GM18508 (cell line): ENCODE results near the gene FCSK.
"Not testable (repeated sequence)": the region's sequence is repeated elsewhere in the genome, so short reads cannot be mapped to it uniquely, and the experiment has no call there.

Source experiments
- ATAC-seq: cut with Tn5 transposase; IDR thresholded peaks from one replicate; pipeline ENCODE4 v1.9.1; 2021; ENCODE audit warnings: moderate number of reproducible peaks; ENCODE audit not compliant: insufficient read depth, unreplicated experiment

FCSK gene

DNA sequence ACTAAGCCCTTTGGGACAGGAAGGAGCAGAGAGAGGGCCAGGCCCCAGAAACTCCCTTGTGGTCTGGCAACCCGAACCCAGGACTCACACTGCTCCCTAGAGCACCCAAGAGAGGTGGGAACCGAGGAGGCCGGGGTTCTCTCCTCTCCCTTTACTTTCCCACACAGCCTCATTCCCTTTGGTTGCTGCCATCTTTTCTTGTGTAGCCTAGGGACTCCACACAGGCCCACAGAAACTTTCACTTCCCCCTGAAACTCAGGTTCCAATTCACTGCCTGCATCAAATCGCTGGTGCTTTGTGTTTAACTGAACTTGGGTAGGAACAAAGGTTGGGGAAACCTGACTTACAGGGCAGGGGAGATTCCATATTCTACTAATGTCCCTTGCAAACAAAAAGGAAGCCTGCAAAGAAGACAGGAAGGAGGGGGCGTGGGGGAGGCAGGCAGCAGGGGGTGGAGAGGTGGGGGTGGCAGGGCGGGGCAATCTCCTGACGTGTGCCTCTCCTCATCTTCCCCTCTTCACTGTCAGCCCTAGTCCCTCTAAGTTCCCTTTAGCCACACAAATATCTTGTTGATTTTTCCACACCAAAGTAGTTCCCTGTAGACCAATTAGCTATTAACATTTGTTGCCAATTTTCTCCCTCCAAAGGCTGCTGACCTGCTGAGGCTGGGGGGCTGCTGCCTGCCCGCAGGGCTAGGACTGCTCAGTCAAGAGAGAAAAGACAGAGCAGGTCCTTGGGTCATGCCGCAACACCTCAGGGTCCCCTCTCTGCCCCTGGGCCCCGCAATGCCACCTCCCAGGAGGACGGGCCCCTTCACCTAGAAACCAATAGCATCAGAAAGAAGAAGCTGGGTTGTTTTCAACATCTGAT lies 23.5 kb upstream of the FCSK start:
- ATAC-seq, result no peak

DNA sequence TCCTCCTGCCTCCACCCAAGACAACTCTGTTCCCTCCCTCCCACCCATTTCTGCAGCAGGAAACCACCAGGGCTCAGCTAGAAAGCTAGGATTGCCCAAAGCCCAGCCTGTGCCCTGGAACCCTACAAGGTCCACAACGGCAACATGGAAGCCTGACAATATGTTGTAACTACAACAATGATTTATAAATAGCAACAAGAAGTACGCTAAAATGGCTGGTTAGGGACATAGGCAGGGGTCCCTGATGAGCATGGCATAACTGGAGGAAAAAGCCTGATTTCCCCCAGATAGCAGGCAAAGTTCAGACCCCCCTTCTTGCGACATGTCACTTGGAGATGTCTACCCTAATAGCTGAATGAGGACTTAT lies 22.1 kb upstream of the FCSK start:
- ATAC-seq, result no peak

DNA sequence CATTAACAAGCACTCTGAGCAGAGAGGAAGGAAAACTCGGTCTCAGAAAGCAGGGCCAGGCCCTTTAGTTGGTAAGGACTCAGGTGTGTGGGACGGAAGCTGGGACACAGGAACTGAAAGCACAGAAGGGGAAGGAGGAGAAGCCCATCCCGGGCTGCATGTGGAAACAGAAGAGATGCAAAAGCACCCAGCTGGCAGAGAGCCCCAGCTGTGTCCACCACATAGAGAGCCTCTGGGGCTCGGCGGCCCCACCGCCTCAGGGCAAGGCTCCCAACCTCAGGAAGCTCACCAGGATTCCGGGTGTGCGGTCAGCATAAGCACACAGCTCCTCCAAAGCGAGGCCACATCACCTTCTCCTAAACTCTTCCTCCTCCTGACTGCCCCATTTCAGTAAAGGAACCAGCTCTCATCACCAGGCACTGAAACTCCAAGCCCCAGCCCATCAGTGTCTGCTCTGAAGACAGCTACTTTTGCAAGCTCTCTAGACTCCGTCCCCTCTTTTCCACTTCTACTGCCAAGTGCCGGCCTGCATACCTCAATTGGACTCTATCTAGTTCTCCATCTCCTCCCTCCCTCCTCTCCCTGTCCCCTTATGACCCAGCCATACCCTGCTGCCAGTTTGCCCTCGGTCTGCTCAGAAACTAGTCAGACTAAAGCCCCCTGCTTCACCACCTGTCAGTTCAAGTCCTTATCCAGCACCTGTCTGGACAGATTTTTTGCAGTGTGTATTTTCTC lies 21.5 kb upstream of the FCSK start:
- ATAC-seq, result no peak

GRCh38 chr16:70433458-70434103 lies 20.8 kb upstream of the FCSK start:
- ATAC-seq, result no peak

DNA sequence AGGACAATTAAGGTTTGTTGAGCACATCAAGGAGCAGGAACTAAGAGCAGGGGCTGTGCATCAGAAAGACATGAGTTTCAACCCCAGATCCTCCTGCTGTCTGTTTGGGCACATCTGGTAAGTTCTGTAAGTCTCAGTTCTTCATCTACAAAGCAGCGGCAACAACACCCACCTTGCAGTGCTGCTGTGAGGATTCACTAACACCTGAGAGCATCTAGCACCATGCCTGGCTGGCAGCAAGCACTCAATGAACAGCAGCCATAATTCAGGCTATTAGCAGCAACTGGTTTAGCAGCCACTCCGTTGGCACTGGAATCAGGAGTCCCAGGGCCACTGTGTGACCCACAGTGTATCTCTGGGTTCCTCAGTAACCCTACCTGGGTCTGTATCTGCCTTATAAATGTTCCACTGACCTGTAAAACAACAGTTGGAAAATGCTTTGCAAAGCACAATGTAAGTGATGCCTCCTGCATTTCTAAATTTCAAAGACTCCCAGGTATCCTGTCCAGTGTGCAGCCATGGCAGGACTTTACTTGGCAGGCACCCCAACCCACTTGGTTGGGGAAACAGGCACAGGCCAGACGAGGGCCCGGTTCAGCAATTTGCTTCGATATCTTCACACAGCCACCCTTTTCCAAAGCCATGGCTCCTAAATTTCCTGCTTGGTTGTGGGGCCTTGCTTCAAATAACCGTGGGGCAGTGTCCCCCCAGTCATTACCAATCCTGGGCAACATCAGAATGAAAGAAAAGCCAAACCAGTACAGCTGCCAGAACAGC lies 19.7 kb upstream of the FCSK start:
- no peak for ATAC-seq

GRCh38 chr16:70437017-70437581 lies 17.3 kb upstream of the FCSK start:
- ATAC-seq, result no peak

DNA sequence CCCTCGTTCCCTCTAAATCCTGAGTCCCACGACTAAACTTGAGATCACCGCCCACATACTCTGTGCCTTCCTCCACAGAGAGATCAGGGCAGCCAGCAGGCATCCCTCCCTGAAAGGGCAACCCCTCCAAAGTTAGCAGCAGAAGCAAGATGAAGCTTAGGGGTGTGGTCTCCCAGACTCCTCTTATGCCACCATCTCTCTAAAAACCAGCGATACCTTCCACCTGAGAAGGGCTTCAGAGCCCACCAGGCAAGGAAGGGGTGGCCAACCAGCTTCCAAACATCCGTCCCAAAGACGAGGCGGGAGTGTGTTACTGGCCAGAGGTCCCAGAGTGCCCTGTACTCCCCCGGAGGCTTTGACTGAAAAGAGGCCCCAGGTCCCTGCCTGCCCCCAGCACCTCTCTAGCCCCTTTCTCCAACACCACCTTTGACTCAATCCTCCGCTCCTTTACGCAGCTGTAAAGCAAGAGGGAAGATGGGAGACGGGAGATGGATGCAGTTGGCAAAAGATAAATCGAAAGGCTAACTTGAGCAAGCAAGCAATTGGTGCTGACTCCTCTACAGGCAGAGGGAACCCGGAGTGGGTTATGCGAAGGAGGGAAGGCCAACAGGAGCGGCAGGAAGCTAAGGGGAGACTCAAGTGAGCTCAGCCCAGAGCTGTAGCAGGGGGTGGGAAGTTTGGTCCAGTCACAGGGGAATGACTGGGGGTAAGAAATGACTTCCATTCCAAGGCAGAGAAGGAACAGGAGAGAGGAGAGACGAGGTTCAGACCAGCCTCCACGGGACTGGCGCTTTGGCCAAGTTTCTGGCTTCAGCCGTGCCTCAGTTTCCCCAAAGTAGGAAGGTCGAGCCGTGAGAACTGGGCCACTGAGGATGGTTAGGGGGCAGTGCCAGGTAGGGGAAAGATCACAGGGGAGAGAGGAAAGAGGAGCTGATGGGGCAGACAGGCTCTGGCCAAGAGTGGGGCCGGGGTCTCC lies 16.5 kb upstream of the FCSK start:
- ATAC-seq, result no peak

- ATAC-seq, result no peak
These were observed 15.8 kb upstream of the FCSK start for GRCh38 chr16:70438585-70438968.

DNA sequence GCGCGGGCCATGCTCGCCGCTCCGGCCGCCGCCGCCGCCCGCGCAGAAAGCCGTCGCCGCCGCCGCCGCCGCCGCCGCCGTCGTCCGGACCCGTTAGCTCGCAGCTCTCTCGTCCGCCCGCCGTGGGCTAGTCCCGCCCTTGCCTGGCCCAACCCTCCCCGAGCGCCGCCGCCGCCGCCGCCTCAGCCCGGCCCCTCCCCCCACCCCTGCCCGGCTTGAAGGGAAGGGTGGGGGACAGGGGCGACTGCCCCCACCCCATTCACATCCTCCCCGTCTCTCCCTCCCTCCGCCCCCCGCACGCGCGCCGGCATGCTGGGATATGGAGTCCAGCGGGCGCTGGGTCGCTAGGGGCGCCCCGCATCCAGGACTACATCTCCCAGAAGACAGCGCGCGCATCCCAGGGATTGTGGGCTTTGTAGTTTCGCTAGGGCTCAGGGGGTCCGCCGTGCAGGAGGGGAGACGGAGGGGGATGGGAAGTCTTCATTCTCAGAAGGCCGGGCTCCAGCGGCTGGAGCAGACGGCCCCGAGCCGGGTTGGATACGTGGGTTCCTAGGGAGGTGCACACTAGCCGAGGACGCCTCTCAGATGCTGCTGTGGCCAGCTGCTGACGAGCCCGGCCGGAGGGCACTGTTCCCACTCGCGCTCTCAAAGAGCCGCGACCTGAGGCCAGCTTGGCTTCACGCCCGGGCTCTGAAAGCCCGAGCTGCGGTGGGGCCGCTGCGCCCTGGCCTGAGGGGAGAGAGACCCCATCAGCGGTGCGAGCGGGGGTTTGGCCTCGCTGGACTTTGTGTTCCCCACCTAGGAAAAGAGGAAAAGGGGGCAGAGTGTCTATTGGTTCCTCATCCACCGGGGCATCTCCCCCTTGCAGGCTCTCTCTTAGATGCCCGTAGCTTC lies 15.2 kb upstream of the FCSK start, which contains the start of gene ST3GAL2:
Gene ST3GAL2 (minus strand): TSS at position 132 of the 894 bp plus-strand sequence. CDS start 40,570 bp downstream, outside the sequence.
- ATAC-seq, result no peak

GRCh38 chr16:70440009-70440692 lies 14.2 kb upstream of the FCSK start:
- no peak for ATAC-seq

DNA sequence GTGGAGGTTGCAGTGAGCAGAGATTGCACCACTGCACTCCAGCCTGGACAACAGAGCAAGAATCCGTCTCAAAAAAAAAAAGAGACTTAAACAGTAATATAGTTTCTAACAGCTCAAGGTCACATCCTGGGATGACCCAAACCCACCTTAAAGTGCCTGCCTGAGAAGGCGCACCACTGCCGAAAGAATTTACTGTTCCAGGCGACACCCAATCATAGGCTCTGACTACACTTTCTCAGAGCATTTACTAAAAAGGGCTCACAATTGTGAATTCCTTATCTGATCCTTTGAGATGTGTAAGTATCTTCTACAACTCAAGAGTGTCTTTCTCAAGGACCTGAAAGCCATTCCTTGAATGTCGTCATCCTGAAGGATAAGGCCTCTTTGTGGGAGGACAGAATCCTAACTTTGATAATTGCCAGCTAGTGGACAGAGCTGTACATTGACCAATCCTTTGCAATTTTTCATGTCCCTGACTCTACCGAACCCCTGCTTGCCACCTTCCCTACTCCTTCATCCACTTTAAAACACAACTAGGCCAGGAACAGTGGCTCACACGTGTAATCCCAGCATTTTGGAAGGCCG lies 12.9 kb upstream of the FCSK start:
- ATAC-seq, result no peak

GRCh38 chr16:70442344-70442743 lies 12.1 kb upstream of the FCSK start:
- no peak for ATAC-seq

- ATAC-seq, result no peak
These were observed 9.9 kb upstream of the FCSK start for GRCh38 chr16:70444249-70445063.

DNA sequence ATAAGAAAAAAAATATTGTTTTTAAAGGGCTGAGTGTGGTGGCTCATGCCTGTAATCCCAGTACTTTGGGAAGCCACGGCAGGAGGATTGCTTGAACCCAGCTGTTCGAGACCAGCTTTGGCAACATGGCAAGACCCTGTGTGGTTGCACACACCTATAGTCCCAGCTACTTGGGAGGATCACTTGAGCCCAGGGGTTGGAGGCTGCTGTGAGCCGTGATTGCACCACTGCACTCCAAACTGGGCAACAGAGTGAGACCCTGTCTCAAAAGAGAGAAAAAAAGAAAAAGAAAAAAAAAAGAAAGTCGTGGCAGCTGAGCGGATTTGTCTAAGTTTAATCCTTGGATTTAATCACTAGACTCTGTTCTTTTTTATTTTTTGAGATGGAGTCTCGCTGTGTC lies 6.3 kb upstream of the FCSK start:
- ATAC-seq, result no peak

DNA sequence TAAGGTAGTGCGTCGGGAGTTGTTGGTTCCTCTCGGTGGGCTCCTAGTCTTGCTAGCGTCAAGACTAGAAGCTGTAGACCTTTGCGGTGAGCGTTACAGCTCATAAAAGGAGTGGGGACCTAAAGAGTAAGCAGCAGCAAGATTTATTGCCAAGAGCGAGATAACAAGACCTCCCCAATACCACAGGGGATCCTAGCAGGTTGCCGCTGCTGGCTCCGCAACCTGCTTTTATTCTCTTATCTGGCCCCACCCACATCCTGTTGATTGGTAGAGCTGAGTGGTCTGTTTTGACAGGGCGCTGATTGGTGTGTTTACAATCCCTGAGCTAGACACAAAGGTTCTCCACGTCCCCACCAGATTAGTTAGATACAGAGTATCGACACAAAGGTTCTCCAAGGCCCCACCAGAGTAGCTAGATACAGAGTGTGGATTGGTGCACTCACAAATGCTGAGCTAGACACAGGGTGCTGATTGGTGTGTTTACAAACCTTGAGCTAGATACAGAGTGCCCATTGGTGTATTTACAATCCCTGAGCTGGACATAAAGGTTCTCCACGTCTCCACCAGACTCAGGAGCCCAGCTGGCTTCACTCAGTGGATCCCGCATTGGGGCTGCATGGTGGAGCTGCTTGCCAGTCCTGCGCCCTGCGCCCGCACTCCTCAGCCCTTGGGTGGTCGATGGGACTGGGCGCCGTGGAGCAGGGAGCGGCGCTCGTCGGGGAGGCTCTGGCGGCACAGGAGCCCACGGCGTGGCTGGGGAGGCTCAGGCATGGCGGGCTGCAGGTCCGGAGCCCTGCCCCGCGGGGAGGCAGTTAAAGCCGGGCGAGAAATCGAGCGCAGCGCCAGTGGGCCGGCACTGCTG lies 4.0 kb upstream of the FCSK start:
- not testable (repeated sequence) for ATAC-seq
